ENCODE data around the gene SMIM12. TPM values are rescaled to one million over a fixed set of nuclear protein-coding genes. Genes with fewer than 3 reads are reported as not detected.

Gene SMIM12
- total RNA-seq, 4 donors from 2014 or later: 23.3 to 25.3 (median 24.1) TPM

GRCh38 chr1:34866762-34867109, 7.2 kb upstream of the SMIM12 start:
- TF ChIP-seq CTCF (IDR thresholded peaks at IDR 0.05; ENCODE audit: low read depth): no peak

GRCh38 chr1:34865981-34866761, 6.6 kb upstream of the SMIM12 start:
- TF ChIP-seq CTCF (IDR thresholded peaks at IDR 0.05; ENCODE audit: low read depth): no peak

- TF ChIP-seq CTCF (IDR thresholded peaks at IDR 0.05; ENCODE audit: low read depth): no peak
Observed at GRCh38 chr1:34865573-34865972, 6.0 kb upstream of the SMIM12 start.

- TF ChIP-seq CTCF (IDR thresholded peaks at IDR 0.05; ENCODE audit: low read depth): no peak
Observed at GRCh38 chr1:34864759-34865158, 5.2 kb upstream of the SMIM12 start.

GRCh38 chr1:34863501-34863900, 4.0 kb upstream of the SMIM12 start:
- TF ChIP-seq CTCF (IDR thresholded peaks at IDR 0.05; ENCODE audit: low read depth): no peak

GRCh38 chr1:34858901-34859445, 576 bp downstream of the SMIM12 start:
- no peak for TF ChIP-seq CTCF (IDR thresholded peaks at IDR 0.05; ENCODE audit: low read depth)

- TF ChIP-seq CTCF (IDR thresholded peaks at IDR 0.05; ENCODE audit: low read depth): no peak
Observed at GRCh38 chr1:34856697-34857096, 2.9 kb downstream of the SMIM12 start.

All from subcutaneous adipose tissue (tissue), 4 donors.